CD4-positive, alpha-beta T cell treated with Interleukin-4 for 1 hour (primary cell): ENCODE data around the gene SPHK2.

Experiments used
- DNase-seq, 2 donors: peaks; one replicate each; pipeline ENCODE4 v3.0.0-alpha.2; 2020 to 2022

Gene SPHK2

GRCh38 chr19:48606463-48607358, 12.6 kb upstream of the SPHK2 start, which contains the start of gene SPACA4:
Gene SPACA4 (plus strand): TSS chr19:48606742. CDS start chr19:48606979, 237 bp downstream.
- DNase-seq = no peak

- no peak for DNase-seq
Observed at GRCh38 chr19:48607359-48607755, 11.9 kb upstream of the SPHK2 start.

- DNase-seq = peak; percentile 72 to 73
Observed at GRCh38 chr19:48608798-48609263, 10.5 kb upstream of the SPHK2 start.

- DNase-seq = no peak
Observed at GRCh38 chr19:48609571-48610108, 9.7 kb upstream of the SPHK2 start.

- DNase-seq = no peak
Observed at GRCh38 chr19:48611872-48612271, 7.4 kb upstream of the SPHK2 start.

- no peak for DNase-seq
Observed at GRCh38 chr19:48613024-48613851, 6.1 kb upstream of the SPHK2 start.

GRCh38 chr19:48613852-48614435, 5.4 kb upstream of the SPHK2 start:
- no peak for DNase-seq

GRCh38 chr19:48614436-48615230, 4.7 kb upstream of the SPHK2 start, which contains the start of gene FAM83E:
Gene FAM83E (minus strand): TSS chr19:48615076. CDS start chr19:48613372, 1,704 bp downstream.
- DNase-seq = no peak

GRCh38 chr19:48615231-48616040, 3.9 kb upstream of the SPHK2 start:
- DNase-seq = no peak

- DNase-seq = peak in 1 of 2 donors; percentile 33
Observed at GRCh38 chr19:48616041-48616436, 3.3 kb upstream of the SPHK2 start.

GRCh38 chr19:48616491-48617056, 2.7 kb upstream of the SPHK2 start:
- DNase-seq = no peak

- DNase-seq = no peak
Observed at GRCh38 chr19:48617146-48617937, 2.0 kb upstream of the SPHK2 start.

- no peak for DNase-seq
Observed at GRCh38 chr19:48618278-48618915, 909 bp upstream of the SPHK2 start.

GRCh38 chr19:48619692-48620585, 633 bp downstream of the SPHK2 start:
- DNase-seq = no peak

GRCh38 chr19:48623556-48624066, 4.3 kb downstream of the SPHK2 start:
- DNase-seq = no peak

GRCh38 chr19:48624067-48624594, 4.8 kb downstream of the SPHK2 start:
- peak; percentile 97 to 98 for DNase-seq
